B cell (primary cell): Measurements from ENCODE around the gene MON1B.

Experiments
- EZH2 ChIP-seq: IDR thresholded peaks from 2 replicates; pipeline ENCODE4 v1.6.1; 2012; ENCODE audit warnings: borderline replicate concordance, low read depth, mild to moderate bottlenecking, moderate library complexity, low read length; ENCODE audit not compliant: insufficient read depth, poor library complexity, severe bottlenecking
- TF ChIP-seq, protein P1 (sequence below): fragments of 200-600 bp; IDR thresholded peaks from one replicate; pipeline ENCODE4 v1.8.0; 2022; ENCODE audit warnings: antibody characterized with exemption, mild to moderate bottlenecking

DNA sequence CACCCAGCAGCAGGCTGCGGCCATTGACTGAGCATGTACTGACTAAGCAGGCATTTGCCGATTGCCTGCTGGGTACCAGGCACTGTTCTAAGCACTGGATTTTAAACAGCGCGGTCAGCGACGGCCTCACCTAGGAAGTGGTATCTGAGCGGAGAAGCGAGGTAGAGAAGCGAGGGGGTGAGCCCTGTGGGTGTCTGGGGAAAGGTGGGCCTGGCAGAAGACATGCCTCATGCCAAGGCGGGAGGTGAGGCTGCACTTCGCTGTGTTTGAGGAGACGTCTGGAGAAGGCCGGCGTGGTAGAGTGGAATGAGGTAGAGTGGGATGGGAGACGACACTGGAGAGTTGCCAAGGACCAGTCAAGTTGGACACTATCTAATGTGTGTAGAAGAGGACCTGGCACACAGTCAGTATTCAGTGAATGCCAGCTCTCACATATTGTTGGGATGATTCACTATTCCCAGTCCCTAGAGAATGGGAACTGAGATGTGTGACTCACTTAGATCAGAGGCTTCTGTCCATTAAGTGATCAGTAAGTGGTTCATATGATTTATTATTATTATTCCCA is 22.6 kb downstream of the MON1B start:
- TF ChIP-seq, protein P1, sequence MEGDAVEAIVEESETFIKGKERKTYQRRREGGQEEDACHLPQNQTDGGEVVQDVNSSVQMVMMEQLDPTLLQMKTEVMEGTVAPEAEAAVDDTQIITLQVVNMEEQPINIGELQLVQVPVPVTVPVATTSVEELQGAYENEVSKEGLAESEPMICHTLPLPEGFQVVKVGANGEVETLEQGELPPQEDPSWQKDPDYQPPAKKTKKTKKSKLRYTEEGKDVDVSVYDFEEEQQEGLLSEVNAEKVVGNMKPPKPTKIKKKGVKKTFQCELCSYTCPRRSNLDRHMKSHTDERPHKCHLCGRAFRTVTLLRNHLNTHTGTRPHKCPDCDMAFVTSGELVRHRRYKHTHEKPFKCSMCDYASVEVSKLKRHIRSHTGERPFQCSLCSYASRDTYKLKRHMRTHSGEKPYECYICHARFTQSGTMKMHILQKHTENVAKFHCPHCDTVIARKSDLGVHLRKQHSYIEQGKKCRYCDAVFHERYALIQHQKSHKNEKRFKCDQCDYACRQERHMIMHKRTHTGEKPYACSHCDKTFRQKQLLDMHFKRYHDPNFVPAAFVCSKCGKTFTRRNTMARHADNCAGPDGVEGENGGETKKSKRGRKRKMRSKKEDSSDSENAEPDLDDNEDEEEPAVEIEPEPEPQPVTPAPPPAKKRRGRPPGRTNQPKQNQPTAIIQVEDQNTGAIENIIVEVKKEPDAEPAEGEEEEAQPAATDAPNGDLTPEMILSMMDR = no peak
- no peak for TF ChIP-seq EZH2
